ENCODE measurements around the gene GSTM1.

GRCh38 chr1:109658533-109659042 lies 29.0 kb upstream of the GSTM1 start:
- TF ChIP-seq POLR2AphosphoS5 (IDR thresholded peaks at IDR 0.05) = no peak
- TF ChIP-seq CTCF (IDR thresholded peaks at IDR 0.05) = no peak
- no peak for TF ChIP-seq POLR2A (IDR thresholded peaks at IDR 0.05; ENCODE audit: low read depth)
